ENCODE results near the gene GOLGA6D. TPM values are rescaled to one million over a fixed set of nuclear protein-coding genes. Genes with fewer than 3 reads are reported as not detected.
"Not testable (repeated sequence)": the region's sequence is repeated elsewhere in the genome, so short reads cannot be mapped to it uniquely, and the experiment has no call there.

The GOLGA6D gene, protein sequence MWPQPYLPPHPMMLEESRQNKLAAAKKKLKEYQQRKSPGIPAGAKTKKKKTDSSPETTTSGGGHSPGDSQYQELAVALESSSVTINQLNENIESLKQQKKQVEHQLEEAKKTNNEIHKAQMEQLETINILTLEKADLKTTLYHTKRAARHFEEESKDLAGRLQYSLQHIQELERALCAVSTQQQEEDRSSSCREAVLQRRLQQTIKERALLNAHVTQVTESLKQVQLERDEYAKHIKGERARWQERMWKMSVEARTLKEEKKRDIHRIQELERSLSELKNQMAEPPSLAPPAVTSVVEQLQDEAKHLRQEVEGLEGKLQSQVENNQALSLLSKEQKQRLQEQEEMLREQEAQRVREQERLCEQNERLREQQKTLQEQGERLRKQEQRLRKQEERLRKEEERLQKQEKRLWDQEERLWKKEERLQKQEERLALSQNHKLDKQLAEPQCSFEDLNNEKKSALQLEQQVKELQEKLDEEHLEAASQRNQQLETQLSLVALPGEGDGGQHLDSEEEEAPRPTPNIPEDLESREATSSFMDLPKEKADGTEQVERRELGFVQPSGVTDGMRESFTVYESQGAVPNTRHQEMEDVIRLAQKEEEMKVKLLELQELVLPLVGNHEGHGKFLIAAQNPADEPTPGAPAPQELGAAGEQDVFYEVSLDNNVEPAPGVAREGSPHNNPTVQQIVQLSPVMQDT
- not detected for total RNA-seq
- long read RNA-seq = 0 reads

GRCh38 chr15:75282572-75282971 is at the start of gene GOLGA6D:
Gene GOLGA6D, plus strand, starts transcription at chr15:75282835. Its CDS starts 41 bp downstream, at chr15:75282876.
- H3K4me1 ChIP-seq; ATAC-seq; H3K27ac ChIP-seq; H3K9me3 ChIP-seq; DNase-seq; H3K36me3 ChIP-seq; intact Hi-C loops (cut with DNase I); H3K4me3 ChIP-seq; H3K27me3 ChIP-seq (ENCODE audit: low read depth): not testable (repeated sequence)

DNA sequence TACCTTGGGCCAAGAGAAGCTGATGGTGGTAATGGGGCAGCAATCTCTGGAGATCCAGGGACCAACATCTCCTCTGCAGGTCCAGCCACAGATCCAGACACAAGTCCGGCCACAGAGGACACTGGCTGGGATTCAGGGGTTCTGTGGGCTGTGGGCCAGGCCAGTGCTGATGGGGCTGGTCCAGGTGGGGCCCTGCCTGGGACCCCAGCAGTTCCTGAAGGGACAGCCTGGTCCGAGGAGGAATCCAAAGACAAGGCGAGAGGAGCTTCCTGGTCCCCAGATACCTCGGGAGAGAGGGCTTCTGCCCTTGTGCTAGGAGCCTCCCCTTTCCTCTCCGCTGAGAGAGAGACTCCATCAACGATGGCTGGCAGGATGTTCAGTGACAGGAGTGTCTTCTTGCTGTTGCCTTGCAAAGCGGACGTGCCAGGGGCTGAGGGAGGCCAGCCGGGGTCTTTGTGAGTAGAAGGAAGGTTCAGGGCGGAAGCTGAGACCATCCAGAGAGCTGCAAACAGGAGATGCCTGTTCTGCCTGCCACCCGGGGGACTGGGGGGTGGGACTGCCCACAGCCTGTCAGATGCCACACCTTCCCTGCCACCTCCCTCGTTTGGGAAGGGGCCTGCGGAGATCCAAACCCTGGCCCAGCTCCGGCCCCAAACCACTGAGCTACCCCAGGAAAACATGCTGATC is 49.0 kb upstream of the GOLGA6D start:
- Histone ChIP-seq H3K27ac (no peak overlapping the region), H3K27me3 (ENCODE audit: low read depth) (peaks cover 27% of the 10 kb centered on the region), H3K36me3 (no peaks in the 10 kb centered on the region), H3K4me3 (no peak overlapping the region), H3K9me3 (no peaks in the 10 kb centered on the region), H3K4me1 (no peaks in the 10 kb centered on the region)
- no peak for TF ChIP-seq CTCF (IDR thresholded peaks at IDR 0.05)
- ATAC-seq = no peak
- intact Hi-C loops (cut with DNase I) = no loop called here
- DNase-seq = no peak

DNA sequence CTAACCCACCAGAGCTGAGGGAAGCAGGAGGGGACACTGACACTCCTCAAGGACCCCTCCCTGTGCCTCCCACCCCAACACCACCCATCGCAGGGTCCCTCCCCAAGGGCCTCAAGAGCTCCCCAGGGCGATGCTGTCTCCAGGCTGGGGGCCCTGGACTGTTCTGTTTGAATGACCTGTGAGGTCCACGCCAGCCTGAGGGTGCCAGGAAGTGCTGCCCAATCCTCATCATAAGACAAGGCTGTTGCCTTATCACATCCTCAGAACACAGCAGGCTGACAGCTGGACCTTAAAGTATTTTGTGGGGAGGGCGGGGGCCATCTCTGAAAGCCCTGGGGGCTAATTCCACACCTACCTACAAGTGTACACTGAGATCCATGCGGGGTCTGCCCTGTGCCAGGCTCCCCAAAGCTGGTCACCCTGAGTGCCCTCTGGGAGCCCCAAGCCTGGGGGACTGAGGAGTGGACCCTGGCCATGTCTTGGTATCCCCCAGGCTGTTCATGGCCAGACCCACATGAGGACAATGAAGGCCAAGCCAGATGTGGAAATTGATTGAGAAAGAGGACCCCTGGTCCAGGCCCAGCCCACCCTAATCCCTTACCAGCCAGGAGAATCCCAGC is 48.3 kb upstream of the GOLGA6D start:
- intact Hi-C loops (cut with DNase I) = no loop called here
- H3K36me3 ChIP-seq = no peaks in the 10 kb centered on the region
- no peaks in the 10 kb centered on the region for H3K4me1 ChIP-seq
- H3K27me3 ChIP-seq (ENCODE audit: low read depth) = peaks cover 28% of the 10 kb centered on the region
- ATAC-seq = no peak
- DNase-seq = no peak
- no peak for TF ChIP-seq CTCF (IDR thresholded peaks at IDR 0.05)
- H3K9me3 ChIP-seq = no peaks in the 10 kb centered on the region
- no peak overlapping the region for H3K4me3 ChIP-seq
- H3K27ac ChIP-seq = no peak overlapping the region

GRCh38 chr15:75235051-75235673 is 47.5 kb upstream of the GOLGA6D start:
- no peak for ATAC-seq
- intact Hi-C loops (cut with DNase I) = no loop called here
- Histone ChIP-seq H3K27me3 (ENCODE audit: low read depth) (peaks cover 28% of the 10 kb centered on the region), H3K4me1 (no peaks in the 10 kb centered on the region), H3K36me3 (no peaks in the 10 kb centered on the region), H3K4me3 (no peak overlapping the region), H3K9me3 (no peaks in the 10 kb centered on the region), H3K27ac (no peak overlapping the region)
- DNase-seq = no peak
- no peak for TF ChIP-seq CTCF (IDR thresholded peaks at IDR 0.05)

DNA sequence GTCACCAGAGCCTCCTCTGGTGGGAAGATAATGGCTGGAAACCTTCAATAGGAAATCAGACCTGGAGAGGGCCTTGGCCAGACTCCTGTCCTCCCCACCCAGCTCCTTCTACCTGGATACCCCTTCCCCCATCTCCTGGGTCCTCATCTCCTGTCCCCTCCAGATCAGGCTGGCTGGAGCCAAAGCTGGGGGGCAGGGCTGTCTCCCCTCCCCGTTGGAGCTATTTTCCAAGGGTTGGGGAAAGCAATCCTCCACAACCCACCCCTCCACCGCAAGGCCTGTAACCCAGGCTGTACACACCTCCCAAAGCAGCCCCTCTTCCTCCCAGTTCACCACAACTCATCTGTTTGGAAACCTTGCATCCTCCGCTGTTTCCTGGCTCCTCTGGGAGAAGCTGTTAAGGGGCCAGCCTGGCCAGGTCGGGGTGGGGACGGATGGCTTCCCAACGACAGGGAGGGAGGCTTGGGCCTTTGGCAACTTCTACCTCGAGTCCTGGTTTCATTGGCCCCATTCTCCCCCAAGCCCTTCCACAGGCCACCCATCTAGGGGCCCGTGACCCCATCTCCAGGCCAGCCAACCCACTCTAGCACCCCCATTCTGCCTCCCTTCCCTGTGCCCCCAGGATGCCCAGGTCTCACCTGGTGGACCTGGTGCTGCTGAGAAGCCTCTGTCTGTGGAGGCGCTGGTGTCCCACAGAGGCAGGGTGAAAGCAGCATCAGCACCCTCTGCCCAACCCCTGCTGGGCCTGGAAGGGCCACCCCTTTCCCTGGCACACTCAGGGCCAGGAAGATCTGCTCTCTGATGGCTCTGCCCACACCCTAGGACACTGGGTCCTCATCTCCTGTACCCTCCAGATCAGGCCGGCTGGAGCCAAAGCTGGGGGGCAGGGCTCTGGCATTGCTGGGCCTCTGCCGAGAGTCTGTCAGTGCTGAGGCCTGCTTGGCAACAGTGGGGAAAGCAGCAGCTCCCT is 46.6 kb upstream of the GOLGA6D start:
- no peak for ATAC-seq

More for the DNA sequence above, 46.6 kb upstream of the GOLGA6D start:
- no peak for DNase-seq
- Histone ChIP-seq H3K36me3 (no peaks in the 10 kb centered on the region), H3K27me3 (ENCODE audit: low read depth) (peaks cover 28% of the 10 kb centered on the region), H3K27ac (no peak overlapping the region), H3K4me1 (no peaks in the 10 kb centered on the region), H3K9me3 (no peaks in the 10 kb centered on the region), H3K4me3 (no peak overlapping the region)
- intact Hi-C loops (cut with DNase I) = no loop called here
- no peak for TF ChIP-seq CTCF (IDR thresholded peaks at IDR 0.05)
